Right renal cortex interstitium (tissue), 3 donors: ENCODE results near the gene KIAA0825. TPM values are rescaled to one million over a fixed set of nuclear protein-coding genes. Genes with fewer than 3 reads are reported as not detected.

Source experiments
- DNase-seq, 3 donors: peaks; one replicate each; pipeline ENCODE4 v3.0.0-alpha.2; 2013; ENCODE audit warnings: low read depth in 3 of 3, low spot score in 2 of 3
- polyA plus RNA-seq, 3 donors: library from polyadenylated mRNA; unstranded; fragments of 120-200 nt; gene quantifications; one replicate each; pipeline ENCODE4 v1.2.1, GENCODE V29; 2013; ENCODE audit not compliant: insufficient read length in 3 of 3

KIAA0825 gene
- 1 to 10 TPM; 4.0 to 4.3 (median 4.2) TPM for polyA plus RNA-seq

GRCh38 chr5:94618493-94619328 is at the start of gene KIAA0825, which contains the start of gene SLF1:
Gene KIAA0825, minus strand, starts transcription at chr5:94618604. Its CDS starts 81,478 bp downstream, at chr5:94537126.
Gene SLF1, plus strand, starts transcription at chr5:94618669. Its CDS starts 10,142 bp downstream, at chr5:94628811.
- DNase-seq = peak; percentile 77 to 83 (median 79)

- no peak for DNase-seq
These were observed 49.5 kb upstream of the KIAA0825 start for GRCh38 chr5:94667937-94668336.

DNA sequence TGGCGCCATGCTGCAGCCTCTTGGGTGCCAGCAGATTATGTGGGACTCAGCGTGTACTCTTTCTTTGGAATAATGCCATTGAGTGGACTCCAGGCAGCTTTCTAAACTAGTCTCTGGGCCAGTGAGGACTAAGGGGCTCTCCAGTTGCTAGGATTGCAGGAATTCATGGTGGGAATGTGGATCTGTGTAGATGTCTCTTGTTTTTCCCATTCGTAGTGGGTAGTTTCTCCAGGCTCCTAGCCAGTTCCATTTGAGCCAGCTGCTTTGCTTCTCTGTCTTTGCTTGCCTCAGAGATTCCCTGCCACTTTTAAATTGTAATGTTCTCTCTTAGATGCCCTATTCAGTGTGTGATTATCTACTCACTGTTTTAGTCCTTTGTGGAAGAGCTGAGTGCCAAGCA is 42.7 kb upstream of the KIAA0825 start:
- DNase-seq = no peak

GRCh38 chr5:94660506-94660905 is 42.1 kb upstream of the KIAA0825 start:
- no peak for DNase-seq

GRCh38 chr5:94658272-94658671 is 39.9 kb upstream of the KIAA0825 start:
- DNase-seq = no peak

- DNase-seq = no peak
These were observed 31.5 kb upstream of the KIAA0825 start for GRCh38 chr5:94649874-94650273.

GRCh38 chr5:94646758-94647157 is 28.4 kb upstream of the KIAA0825 start:
- no peak for DNase-seq

DNA sequence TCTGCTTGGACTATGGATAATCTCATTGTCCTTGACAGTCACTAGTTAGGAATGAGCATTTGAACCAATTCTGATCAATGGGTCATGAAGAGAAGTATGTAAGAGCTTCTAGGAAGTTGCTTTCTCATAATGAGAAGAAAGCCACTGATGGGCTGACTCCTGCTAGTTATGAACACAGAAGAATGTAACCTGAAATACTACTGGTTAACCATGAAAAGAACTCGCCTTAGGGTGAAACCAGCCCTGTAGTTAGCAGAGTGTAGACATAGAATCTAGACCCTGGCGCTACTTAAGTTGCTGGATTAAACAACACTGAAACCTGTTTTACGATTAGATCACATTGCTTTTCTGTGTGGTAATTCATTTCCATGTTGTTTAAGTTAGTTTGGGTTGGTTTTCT is 26.6 kb upstream of the KIAA0825 start:
- no peak for DNase-seq

GRCh38 chr5:94640176-94640575 is 21.8 kb upstream of the KIAA0825 start:
- no peak for DNase-seq

DNA sequence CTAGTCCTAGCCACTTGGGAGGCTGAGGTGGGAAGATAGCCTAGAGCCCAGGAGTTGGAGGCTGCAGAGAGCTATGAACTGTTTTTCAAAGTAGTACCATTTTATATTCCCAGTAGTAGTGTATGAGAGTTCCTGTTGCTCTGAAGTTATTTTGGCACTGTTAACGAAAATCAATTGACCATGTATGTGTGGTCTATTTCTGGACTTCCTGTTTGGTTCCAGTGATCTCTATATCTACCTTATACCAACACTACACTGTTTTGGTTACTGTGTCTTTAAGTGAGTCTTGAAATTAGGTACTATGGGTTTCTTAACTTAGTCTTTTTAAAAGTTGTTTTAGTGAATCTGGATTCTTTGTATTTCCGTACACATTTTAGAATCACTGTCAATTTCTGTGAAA is 13.6 kb upstream of the KIAA0825 start:
- no peak for DNase-seq

GRCh38 chr5:94627191-94627590 is 8.8 kb upstream of the KIAA0825 start:
- DNase-seq = no peak

- no peak for DNase-seq
These were observed 5.5 kb upstream of the KIAA0825 start for GRCh38 chr5:94623877-94624276.

- no peak for DNase-seq
These were observed 4.6 kb upstream of the KIAA0825 start for GRCh38 chr5:94623011-94623410.

DNA sequence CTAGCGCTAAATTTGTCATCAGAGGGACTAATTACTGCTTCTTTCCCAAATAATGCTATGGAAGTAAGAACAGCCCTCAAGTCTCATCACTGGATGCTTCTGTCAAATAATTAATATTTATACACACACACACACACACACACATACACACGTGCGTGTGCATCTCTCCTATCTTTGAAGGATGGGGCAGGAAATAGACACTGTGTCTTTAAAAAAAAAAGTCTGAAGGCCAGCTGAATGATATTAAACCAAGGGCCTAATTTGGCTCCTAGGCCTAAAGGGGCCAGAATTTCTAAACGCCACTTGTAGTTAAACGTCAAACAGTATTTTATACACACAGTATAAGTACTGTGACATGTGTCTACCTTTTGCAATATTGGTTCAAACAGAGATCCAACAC is 3.4 kb upstream of the KIAA0825 start:
- no peak for DNase-seq

GRCh38 chr5:94620256-94620655 is 1.9 kb upstream of the KIAA0825 start:
- no peak for DNase-seq

DNA sequence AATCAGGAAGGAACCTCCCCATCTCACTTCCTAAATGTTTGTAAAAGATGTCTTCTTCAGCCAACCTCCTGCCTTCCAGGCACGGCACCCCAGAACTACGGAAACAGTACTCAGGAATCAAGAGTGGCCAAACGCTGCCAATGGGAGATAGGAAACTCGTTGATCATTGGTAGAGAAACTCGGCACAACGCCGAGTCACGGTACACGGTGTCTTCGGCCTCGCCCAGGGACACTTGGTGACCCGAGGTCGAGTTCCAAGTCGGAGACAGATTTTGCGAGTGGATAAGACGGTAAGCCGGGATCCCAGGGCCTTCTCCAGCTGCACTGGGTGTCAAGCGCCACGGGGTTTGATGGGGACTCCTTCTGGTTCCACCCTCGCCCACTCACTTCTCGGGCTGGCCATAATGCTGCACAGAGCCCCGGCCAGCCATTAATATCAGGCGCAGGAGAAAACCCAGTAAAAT is 343 bp downstream of the KIAA0825 start:
- peak in 2 of 3 donors; percentile 29 to 45 for DNase-seq

GRCh38 chr5:94615862-94616261 is 2.5 kb downstream of the KIAA0825 start:
- DNase-seq = no peak

DNA sequence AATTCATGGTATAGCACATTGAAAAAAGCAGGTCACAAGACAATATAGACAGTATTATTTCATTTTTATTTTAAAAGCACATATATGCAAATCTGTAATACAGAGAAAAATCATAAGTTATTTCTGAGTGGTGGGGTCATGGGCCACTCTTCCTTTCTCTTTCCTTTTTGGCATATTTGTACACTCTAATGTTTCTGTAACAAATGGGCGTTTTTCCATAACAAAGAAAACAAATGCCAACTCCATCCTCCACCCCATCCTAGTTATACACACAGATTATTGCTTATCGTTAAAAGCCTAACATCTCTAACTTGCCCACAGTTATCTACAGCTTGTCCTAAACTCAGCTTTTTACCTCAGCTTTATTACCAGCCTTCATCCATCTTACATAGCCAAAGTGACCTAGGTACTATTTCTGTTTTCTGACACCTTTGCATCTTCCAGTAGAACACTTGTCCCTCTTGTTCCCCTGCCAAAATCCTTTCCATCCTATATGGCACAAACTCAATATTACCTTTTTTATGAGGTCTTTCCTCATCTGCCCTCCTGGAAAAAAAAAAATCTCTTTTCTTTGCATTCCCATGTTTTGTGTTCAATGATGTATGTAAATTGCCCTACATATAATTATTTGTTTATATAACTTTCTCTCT is 4.1 kb downstream of the KIAA0825 start:
- no peak for DNase-seq

DNA sequence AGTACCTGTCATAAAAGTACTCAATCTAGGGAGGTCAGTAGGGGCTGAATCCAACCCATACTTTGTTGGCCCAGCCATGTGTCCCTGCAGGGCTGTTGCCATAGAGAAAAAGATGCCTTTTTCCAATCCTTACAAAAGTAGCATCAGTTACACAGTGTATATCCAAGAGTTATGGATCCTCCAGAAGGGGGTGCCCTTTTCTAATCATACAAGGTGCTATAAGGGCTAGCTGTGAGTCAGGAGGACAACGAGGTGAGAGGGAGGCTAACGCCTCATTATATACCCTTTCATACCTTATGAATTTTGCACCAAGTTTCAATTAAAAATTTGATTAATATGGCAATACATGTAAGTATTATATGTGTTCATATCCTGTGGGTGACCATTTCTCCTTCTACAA is 4.8 kb downstream of the KIAA0825 start:
- no peak for DNase-seq

- no peak for DNase-seq
These were observed 23.0 kb downstream of the KIAA0825 start for GRCh38 chr5:94595281-94595840.

- DNase-seq = no peak
These were observed 40.7 kb downstream of the KIAA0825 start for GRCh38 chr5:94577466-94578245.
